Calu3 (cell line): ENCODE data around the gene QRFPR. TPM values are rescaled to one million over a fixed set of nuclear protein-coding genes. Genes with fewer than 3 reads are reported as not detected.

ENCODE experiments used
- BruUV-seq: library from RNA; stranded (reverse); fragments of 400-500 nt; replicated peaks from 2 replicates; lab custom pipeline; 2021; lab: Mats Ljungman, UMichigan
- CTCF ChIA-PET: fragments of 300-600 bp; sonication (Branson Sonifier 250); formaldehyde crosslinking; loops from one replicate; lab custom pipeline; 2022; ENCODE audit warnings: antibody characterized with exemption; lab: Charles Lee
- DNase-seq: peaks from one replicate; pipeline ENCODE4 v3.0.0; 2022
- H3K27ac Mint-ChIP-seq: one replicate; pipeline ENCODE4 v1.8.0; 2022; ENCODE audit warnings: mixed read lengths; ENCODE audit not compliant: unreplicated experiment
- H3K27me3 Mint-ChIP-seq: one replicate; pipeline ENCODE4 v1.8.0; 2022; ENCODE audit warnings: mixed read lengths; ENCODE audit not compliant: unreplicated experiment
- H3K36me3 Mint-ChIP-seq: one replicate; pipeline ENCODE4 v1.8.0; 2022; ENCODE audit warnings: mild to moderate bottlenecking, moderate library complexity, mixed read lengths; ENCODE audit not compliant: insufficient read depth, unreplicated experiment
- H3K4me1 Mint-ChIP-seq: one replicate; pipeline ENCODE4 v1.8.0; 2022; ENCODE audit warnings: mild to moderate bottlenecking, low read depth, mixed read lengths; ENCODE audit not compliant: unreplicated experiment
- H3K4me3 Mint-ChIP-seq: one replicate; pipeline ENCODE4 v1.8.0; 2022; ENCODE audit warnings: mild to moderate bottlenecking, low read depth, moderate library complexity, mixed read lengths; ENCODE audit not compliant: unreplicated experiment
- H3K9me3 Mint-ChIP-seq: one replicate; pipeline ENCODE4 v1.8.0; 2022; ENCODE audit warnings: low read depth, mixed read lengths; ENCODE audit not compliant: unreplicated experiment
- intact Hi-C: fragments of 100-400 bp; cut with micrococcal nuclease; formaldehyde crosslinking; loops from one replicate; pipeline ENCODE4 v1.10.0; 2022; ENCODE audit not compliant: unreplicated experiment
- total RNA-seq: library from RNA; stranded (reverse); gene quantifications from 2 replicates; pipeline ENCODE4 v1.2.3, GENCODE V29; 2022
- TF ChIP-seq, protein P1 (sequence below): fragments of 200-600 bp; IDR thresholded peaks from one replicate; pipeline ENCODE4 v1.8.0; 2022; ENCODE audit warnings: antibody characterized with exemption; ENCODE audit not compliant: unreplicated experiment

QRFPR gene
- total RNA-seq, 1 experiment from 2014 or later, result 1.0 TPM

GRCh38 chr4:121360495-121360894 lies 20.3 kb downstream of the QRFPR start:
- TF ChIP-seq, protein P1, sequence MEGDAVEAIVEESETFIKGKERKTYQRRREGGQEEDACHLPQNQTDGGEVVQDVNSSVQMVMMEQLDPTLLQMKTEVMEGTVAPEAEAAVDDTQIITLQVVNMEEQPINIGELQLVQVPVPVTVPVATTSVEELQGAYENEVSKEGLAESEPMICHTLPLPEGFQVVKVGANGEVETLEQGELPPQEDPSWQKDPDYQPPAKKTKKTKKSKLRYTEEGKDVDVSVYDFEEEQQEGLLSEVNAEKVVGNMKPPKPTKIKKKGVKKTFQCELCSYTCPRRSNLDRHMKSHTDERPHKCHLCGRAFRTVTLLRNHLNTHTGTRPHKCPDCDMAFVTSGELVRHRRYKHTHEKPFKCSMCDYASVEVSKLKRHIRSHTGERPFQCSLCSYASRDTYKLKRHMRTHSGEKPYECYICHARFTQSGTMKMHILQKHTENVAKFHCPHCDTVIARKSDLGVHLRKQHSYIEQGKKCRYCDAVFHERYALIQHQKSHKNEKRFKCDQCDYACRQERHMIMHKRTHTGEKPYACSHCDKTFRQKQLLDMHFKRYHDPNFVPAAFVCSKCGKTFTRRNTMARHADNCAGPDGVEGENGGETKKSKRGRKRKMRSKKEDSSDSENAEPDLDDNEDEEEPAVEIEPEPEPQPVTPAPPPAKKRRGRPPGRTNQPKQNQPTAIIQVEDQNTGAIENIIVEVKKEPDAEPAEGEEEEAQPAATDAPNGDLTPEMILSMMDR, result no peak
- H3K27me3 Mint-ChIP-seq, result no peaks in the 10 kb centered on the region
- no peak for DNase-seq
- intact Hi-C loops, result no loop called here
- H3K9me3 Mint-ChIP-seq, result no peaks in the 10 kb centered on the region
- no peak overlapping the region for H3K4me3 Mint-ChIP-seq
- H3K36me3 Mint-ChIP-seq, result no peaks in the 10 kb centered on the region
- no TSS peak for BruUV-seq
- peak overlapping the region; percentile 50 for H3K27ac Mint-ChIP-seq
- CTCF ChIA-PET, result no interaction called here
- peaks cover 8% of the 10 kb centered on the region for H3K4me1 Mint-ChIP-seq

GRCh38 chr4:121358473-121358872 lies 22.3 kb downstream of the QRFPR start:
- intact Hi-C loops, result no loop called here
- Mint-ChIP-seq H3K27me3 (no peaks in the 10 kb centered on the region), H3K9me3 (peaks cover 5% of the 10 kb centered on the region), H3K4me3 (no peak overlapping the region), H3K36me3 (no peaks in the 10 kb centered on the region), H3K27ac (no peak overlapping the region), H3K4me1 (peaks cover 8% of the 10 kb centered on the region)
- DNase-seq, result no peak
- CTCF ChIA-PET, result no interaction called here
- TF ChIP-seq, protein P1, result no peak
- no TSS peak for BruUV-seq

DNA sequence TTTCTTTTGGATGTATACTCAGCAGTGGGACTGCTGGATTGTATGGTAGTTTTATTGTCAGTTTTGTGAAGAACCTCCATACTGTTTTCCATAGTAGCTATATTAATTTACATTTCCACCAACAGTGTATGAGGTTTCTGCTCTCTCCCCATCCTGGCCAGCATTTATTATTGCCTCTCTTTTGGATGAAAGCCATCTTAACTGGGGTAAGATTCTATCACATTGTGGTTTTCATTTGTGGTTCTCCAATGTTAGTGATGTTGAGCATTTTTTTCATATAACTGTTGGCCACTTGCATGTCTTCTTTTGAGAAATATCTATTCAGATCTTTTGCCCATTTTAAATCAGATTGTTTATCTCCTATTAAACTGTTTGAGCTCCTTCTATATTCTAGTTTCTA lies 27.6 kb downstream of the QRFPR start:
- TF ChIP-seq, protein P1, result no peak
- no peaks in the 10 kb centered on the region for H3K27me3 Mint-ChIP-seq
- no peak overlapping the region for H3K27ac Mint-ChIP-seq
- CTCF ChIA-PET, result no interaction called here
- peaks cover 1% of the 10 kb centered on the region for H3K4me1 Mint-ChIP-seq
- DNase-seq, result no peak
- H3K4me3 Mint-ChIP-seq, result no peak overlapping the region
- intact Hi-C loops, result no loop called here
- no peaks in the 10 kb centered on the region for H3K36me3 Mint-ChIP-seq
- H3K9me3 Mint-ChIP-seq, result peaks cover 7% of the 10 kb centered on the region
- BruUV-seq, result no TSS peak

- no peak for DNase-seq
- Mint-ChIP-seq H3K9me3 (no peaks in the 10 kb centered on the region), H3K4me1 (no peaks in the 10 kb centered on the region), H3K4me3 (no peak overlapping the region), H3K27ac (no peak overlapping the region), H3K36me3 (no peaks in the 10 kb centered on the region), H3K27me3 (no peaks in the 10 kb centered on the region)
- BruUV-seq, result no TSS peak
- TF ChIP-seq, protein P1, result no peak
- intact Hi-C loops, result no loop called here
- CTCF ChIA-PET, result no interaction called here
Measured at GRCh38 chr4:121344098-121344497, 36.7 kb downstream of the QRFPR start.
